Mucosa of stomach (tissue), 1 donor: ENCODE data around the gene KMT2C.
"Not testable (repeated sequence)": the region's sequence is repeated elsewhere in the genome, so short reads cannot be mapped to it uniquely, and the experiment has no call there.

Experiments used
- H3K27me3 ChIP-seq: one replicate; pipeline ENCODE4 v1.7.0; 2013; ENCODE audit warnings: mild to moderate bottlenecking, low read length; ENCODE audit not compliant: control insufficient read depth, insufficient read depth
- H3K36me3 ChIP-seq: one replicate; pipeline ENCODE4 v1.7.0; 2013; ENCODE audit warnings: low read length; ENCODE audit not compliant: control insufficient read depth, insufficient read depth
- H3K4me1 ChIP-seq: one replicate; pipeline ENCODE4 v1.7.0; 2013; ENCODE audit warnings: mild to moderate bottlenecking, low read length; ENCODE audit not compliant: control insufficient read depth, insufficient read depth
- H3K4me3 ChIP-seq: one replicate; pipeline ENCODE4 v1.7.0; 2013; ENCODE audit warnings: low read length
- H3K9ac ChIP-seq: one replicate; pipeline ENCODE4 v1.7.0; 2013; ENCODE audit warnings: mild to moderate bottlenecking, low read length, moderate library complexity
- H3K9me3 ChIP-seq: one replicate; pipeline ENCODE4 v1.7.0; 2013; ENCODE audit warnings: mild to moderate bottlenecking, low read length, moderate library complexity; ENCODE audit not compliant: control insufficient read depth
- donor health status: Pancreatic carcinoma.

Gene KMT2C

GRCh38 chr7:152436931-152437575 lies 1.2 kb upstream of the KMT2C start:
- H3K4me3 ChIP-seq = peak overlapping the region; percentile 47
- H3K9ac ChIP-seq = peak overlapping the region; percentile 69

GRCh38 chr7:152436111-152436930 lies 518 bp upstream of the KMT2C start:
- Histone ChIP-seq H3K9ac (peak overlapping the region; percentile 69), H3K9me3 (no peaks in the 10 kb centered on the region), H3K4me1 (peaks cover 6% of the 10 kb centered on the region), H3K4me3 (peak overlapping the region; percentile 47), H3K27me3 (no peaks in the 10 kb centered on the region), H3K36me3 (no peaks in the 10 kb centered on the region)

More at GRCh38 chr7:152436931-152437575, 1.2 kb upstream of the KMT2C start:
- not testable (repeated sequence) for H3K36me3 ChIP-seq, H3K9me3 ChIP-seq, H3K27me3 ChIP-seq, H3K4me1 ChIP-seq

GRCh38 chr7:152434511-152435383 lies 1.1 kb downstream of the KMT2C start:
- not testable (repeated sequence) for H3K4me1 ChIP-seq, H3K36me3 ChIP-seq, H3K27me3 ChIP-seq, H3K9me3 ChIP-seq
- Histone ChIP-seq H3K4me3 (peak overlapping the region; percentile 57), H3K9ac (peak overlapping the region; percentile 70)

GRCh38 chr7:152433721-152434490 lies 1.9 kb downstream of the KMT2C start:
- H3K9me3 ChIP-seq, H3K4me3 ChIP-seq, H3K27me3 ChIP-seq, H3K36me3 ChIP-seq: not testable (repeated sequence)
- H3K4me1 ChIP-seq = peaks cover 11% of the 10 kb centered on the region
- peak overlapping the region; percentile 70 for H3K9ac ChIP-seq

GRCh38 chr7:152432735-152433134 lies 3.1 kb downstream of the KMT2C start:
- not testable (repeated sequence) for H3K9me3 ChIP-seq, H3K36me3 ChIP-seq, H3K9ac ChIP-seq, H3K27me3 ChIP-seq, H3K4me3 ChIP-seq
- H3K4me1 ChIP-seq = peaks cover 14% of the 10 kb centered on the region

GRCh38 chr7:152430854-152431253 lies 4.9 kb downstream of the KMT2C start:
- Histone ChIP-seq H3K36me3 (no peaks in the 10 kb centered on the region), H3K4me3 (no peak overlapping the region), H3K9me3 (no peaks in the 10 kb centered on the region), H3K9ac (no peak overlapping the region), H3K4me1 (peaks cover 8% of the 10 kb centered on the region), H3K27me3 (no peaks in the 10 kb centered on the region)

GRCh38 chr7:152430118-152430517 lies 5.7 kb downstream of the KMT2C start:
- H3K9ac ChIP-seq, H3K4me3 ChIP-seq, H3K9me3 ChIP-seq, H3K27me3 ChIP-seq, H3K36me3 ChIP-seq, H3K4me1 ChIP-seq: not testable (repeated sequence)

GRCh38 chr7:152424348-152425108 lies 11.3 kb downstream of the KMT2C start:
- Histone ChIP-seq H3K36me3 (no peaks in the 10 kb centered on the region), H3K9ac (no peak overlapping the region), H3K27me3 (no peaks in the 10 kb centered on the region), H3K4me3 (no peak overlapping the region), H3K4me1 (peaks cover 5% of the 10 kb centered on the region), H3K9me3 (no peaks in the 10 kb centered on the region)

GRCh38 chr7:152423991-152424347 lies 11.8 kb downstream of the KMT2C start:
- no peaks in the 10 kb centered on the region for H3K27me3 ChIP-seq
- no peak overlapping the region for H3K4me3 ChIP-seq
- peaks cover 4% of the 10 kb centered on the region for H3K4me1 ChIP-seq
- H3K36me3 ChIP-seq = no peaks in the 10 kb centered on the region
- no peaks in the 10 kb centered on the region for H3K9me3 ChIP-seq
- H3K9ac ChIP-seq = no peak overlapping the region

GRCh38 chr7:152423171-152423570 lies 12.6 kb downstream of the KMT2C start:
- not testable (repeated sequence) for H3K4me1 ChIP-seq, H3K36me3 ChIP-seq, H3K27me3 ChIP-seq, H3K9me3 ChIP-seq, H3K9ac ChIP-seq, H3K4me3 ChIP-seq

- H3K4me3 ChIP-seq, H3K9me3 ChIP-seq, H3K4me1 ChIP-seq, H3K9ac ChIP-seq, H3K27me3 ChIP-seq, H3K36me3 ChIP-seq: not testable (repeated sequence)
Observed at GRCh38 chr7:152420950-152421349, 14.9 kb downstream of the KMT2C start.
